Psoas muscle (tissue), 8 donors: ENCODE results near the gene APOC3. TPM values are rescaled to one million over a fixed set of nuclear protein-coding genes. Genes with fewer than 3 reads are reported as not detected.

Source experiments
- ATAC-seq, 4 donors: fragments of 200-7000 bp; cut with Tn5 transposase; one replicate each; pipeline ENCODE4 v1.9.1; 2020; ENCODE audit warnings: moderate library complexity in 3 of 4, mild to moderate bottlenecking in 2 of 4
- DNase-seq, 2 donors: peaks; one replicate each; pipeline ENCODE4 v3.0.0-alpha.2; 2020
- H3K27ac ChIP-seq: fragments of 200-600 bp; one replicate; pipeline ENCODE4 v1.8.0; 2022
- H3K27me3 ChIP-seq, 3 donors: fragments of 200-600 bp in 1 of 3; one replicate each; pipeline versions ENCODE4 v1.6.1 to v1.8.0; 2013 to 2022; ENCODE audit warnings: low read length in 2 of 3, mild to moderate bottlenecking in 2 of 3, moderate library complexity in 1 of 3; ENCODE audit not compliant: insufficient read depth in 3 of 3
- H3K36me3 ChIP-seq, 2 donors: fragments of 200-600 bp in 1 of 2; one replicate each; pipeline versions ENCODE4 v1.6.1 to v1.8.0; 2013 to 2022; ENCODE audit warnings: low read depth in 1 of 2, mild to moderate bottlenecking in 1 of 2, moderate library complexity in 1 of 2; ENCODE audit not compliant: insufficient read depth in 1 of 2
- H3K4me1 ChIP-seq: fragments of 200-600 bp; one replicate; pipeline ENCODE4 v1.8.0; 2022
- H3K4me3 ChIP-seq: fragments of 200-600 bp; one replicate; pipeline ENCODE4 v1.8.0; 2022; ENCODE audit warnings: mild to moderate bottlenecking
- H3K9me3 ChIP-seq: fragments of 200-600 bp; one replicate; pipeline ENCODE4 v1.8.0; 2022
- CTCF ChIP-seq: fragments of 200-600 bp; IDR thresholded peaks from one replicate; pipeline ENCODE4 v1.8.0; 2022; ENCODE audit warnings: antibody characterized with exemption
- WGBS, 3 donors: extraction: QIAGEN DNeasy Blood & Tissue Kit; methylation state at CpG; one replicate each; pipeline versions ENCODE4 v1.1.6 to v1.1.7; 2013; 5-methylcytosine and 5-hydroxymethylcytosine counted together
- intact Hi-C, 2 donors: fragments of 100-400 bp; cut with DNase I; formaldehyde crosslinking; loops; one replicate each; pipeline versions ENCODE4 v1.11.0 to v1.14.2; 2022
- polyA plus RNA-seq, 3 donors: library from polyadenylated mRNA; stranded (reverse); fragments of 200-250 nt; gene quantifications; one replicate each; pipeline ENCODE4 v1.2.3, GENCODE V29; 2013
- total RNA-seq, 4 donors: library from RNA; stranded (reverse); fragmentation: NEBNext Ultra II Directional in 2 of 4; extraction: Animal tissue kit (Norgen Biotek cat#: 25700) in 2 of 4; gene quantifications; one replicate each; pipeline versions ENCODE4 v1.2.1 to v1.2.4, GENCODE V29; 2021 to 2023
- donor health status: healthy with polysubstance abuse.
- donor health status: DM: no; HTN: no; CAD: no; lungs with moderate emphysema.
- donor health status: Bipolar disorder and iron deficiency.
- donor health status: healthy.
- donor health status: DM: yes; HTN: yes; CAD: no.
- donor health status: DM: no; HTN: no; CAD: no.
- donor health status: DM: no; HTN: no; CAD: no.
- donor health status: DM: yes; HTN: yes; CAD: no.

APOC3 gene
- total and polyA plus RNA-seq, 7 donors: 0.26 to 2.2 (median 0.46) TPM; not detected in 4

GRCh38 chr11:116830184-116830912, 641 bp downstream of the APOC3 start:
- H3K9me3 ChIP-seq: no peaks in the 10 kb centered on the region
- no peaks in the 10 kb centered on the region for H3K36me3 ChIP-seq
- H3K4me1 ChIP-seq: peaks cover 4% of the 10 kb centered on the region
- 94 to 95% (median 94%) methylated on average over 13 to 17 of the region's 17 CpGs for WGBS, 3 donors
- no peak for TF ChIP-seq CTCF
- DNase-seq (no peak), ATAC-seq (no peak)
- no peaks in the 10 kb centered on the region for H3K27me3 ChIP-seq
- intact Hi-C loops: no loop called here
- no peak overlapping the region for H3K27ac ChIP-seq
- no peak overlapping the region for H3K4me3 ChIP-seq

- DNase-seq (no peak), ATAC-seq (no peak)
- no peaks in the 10 kb centered on the region for H3K9me3 ChIP-seq
- H3K27me3 ChIP-seq: no peaks in the 10 kb centered on the region
- H3K27ac ChIP-seq: no peak overlapping the region
- TF ChIP-seq CTCF: no peak
- peaks cover 9% of the 10 kb centered on the region for H3K4me1 ChIP-seq
- no peaks in the 10 kb centered on the region for H3K36me3 ChIP-seq
- no peak overlapping the region for H3K4me3 ChIP-seq
- WGBS, 3 donors: 92 to 95% (median 93%) methylated on average over 7 of the region's 7 CpGs
- intact Hi-C loops: no loop called here
Measured at GRCh38 chr11:116831790-116832349, 2.2 kb downstream of the APOC3 start.

- no peaks in the 10 kb centered on the region for H3K36me3 ChIP-seq
- intact Hi-C loops: no loop called here
- TF ChIP-seq CTCF: no peak
- 70 to 83% (median 70%) methylated on average over 12 to 13 of the region's 13 CpGs for WGBS, 3 donors
- H3K4me1 ChIP-seq: peaks cover 9% of the 10 kb centered on the region
- ATAC-seq (no peak), DNase-seq (no peak)
- H3K4me3 ChIP-seq: no peak overlapping the region
- H3K27me3 ChIP-seq: no peaks in the 10 kb centered on the region
- H3K27ac ChIP-seq: no peak overlapping the region
- no peaks in the 10 kb centered on the region for H3K9me3 ChIP-seq
Measured at GRCh38 chr11:116832350-116833290, 2.9 kb downstream of the APOC3 start.

- Histone ChIP-seq H3K4me1 (peaks cover 9% of the 10 kb centered on the region), H3K27ac (no peak overlapping the region), H3K36me3 (no peaks in the 10 kb centered on the region), H3K4me3 (no peak overlapping the region), H3K9me3 (no peaks in the 10 kb centered on the region), H3K27me3 (no peaks in the 10 kb centered on the region)
- DNase-seq (peak in 1 of 2 donors; percentile 39), ATAC-seq (no peak)
- 90 to 95% (median 92%) methylated on average over 10 of the region's 10 CpGs for WGBS, 3 donors
- TF ChIP-seq CTCF: no peak
- intact Hi-C loops: no loop called here
Measured at GRCh38 chr11:116833491-116833815, 3.7 kb downstream of the APOC3 start.
